Osteocyte (in vitro differentiated cells): ENCODE data around the gene GLRX2. TPM values are rescaled to one million over a fixed set of nuclear protein-coding genes. Genes with fewer than 3 reads are reported as not detected.
"Not testable (repeated sequence)": the region's sequence is repeated elsewhere in the genome, so short reads cannot be mapped to it uniquely, and the experiment has no call there.

ENCODE experiments used
- DNase-seq: peaks from one replicate; pipeline ENCODE4 v3.0.0; 2021; ENCODE audit warnings: mixed read lengths; ENCODE audit not compliant: unreplicated experiment; ENCODE audit errors: extremely low spot score
- H3K27ac Mint-ChIP-seq: one replicate; pipeline ENCODE4 v1.8.0; 2021; ENCODE audit warnings: mild to moderate bottlenecking, mixed read lengths; ENCODE audit not compliant: unreplicated experiment
- H3K27me3 Mint-ChIP-seq: one replicate; pipeline ENCODE4 v1.8.0; 2021; ENCODE audit warnings: mixed read lengths; ENCODE audit not compliant: unreplicated experiment
- H3K36me3 Mint-ChIP-seq: one replicate; pipeline ENCODE4 v1.8.0; 2021; ENCODE audit warnings: mixed read lengths; ENCODE audit not compliant: unreplicated experiment
- H3K4me1 Mint-ChIP-seq: one replicate; pipeline ENCODE4 v1.8.0; 2021; ENCODE audit warnings: mixed read lengths; ENCODE audit not compliant: unreplicated experiment
- H3K4me3 Mint-ChIP-seq: one replicate; pipeline ENCODE4 v1.8.0; 2021; ENCODE audit warnings: mild to moderate bottlenecking, moderate library complexity, mixed read lengths; ENCODE audit not compliant: unreplicated experiment
- H3K9me3 Mint-ChIP-seq: one replicate; pipeline ENCODE4 v1.8.0; 2021; ENCODE audit warnings: mixed read lengths; ENCODE audit not compliant: unreplicated experiment
- CTCF ChIP-seq: fragments of 200-600 bp; sonication (generic); IDR thresholded peaks from 2 replicates; pipeline ENCODE4 v1.5.0; 2021; ENCODE audit warnings: antibody characterized with exemption, mild to moderate bottlenecking, moderate library complexity
- total RNA-seq: library from RNA; stranded (reverse); gene quantifications from 2 replicates; pipeline ENCODE4 v1.2.1, GENCODE V29; 2021

The GLRX2 gene
- total RNA-seq, 1 donor from 2014 or later, result 24.3 TPM

GRCh38 chr1:193118194-193118593 is 13.0 kb upstream of the GLRX2 start:
- no peak for DNase-seq
- no peaks in the 10 kb centered on the region for H3K27me3 Mint-ChIP-seq
- no peak overlapping the region for H3K27ac Mint-ChIP-seq
- H3K36me3 Mint-ChIP-seq, result peaks cover 3% of the 10 kb centered on the region
- TF ChIP-seq CTCF, result no peak
- no peaks in the 10 kb centered on the region for H3K9me3 Mint-ChIP-seq
- H3K4me1 Mint-ChIP-seq, result peaks cover 26% of the 10 kb centered on the region
- no peak overlapping the region for H3K4me3 Mint-ChIP-seq

GRCh38 chr1:193117167-193117566 is 12.0 kb upstream of the GLRX2 start:
- H3K36me3 Mint-ChIP-seq, DNase-seq, H3K4me3 Mint-ChIP-seq, H3K27me3 Mint-ChIP-seq, H3K27ac Mint-ChIP-seq, H3K9me3 Mint-ChIP-seq: not testable (repeated sequence)
- H3K4me1 Mint-ChIP-seq, result peaks cover 21% of the 10 kb centered on the region

GRCh38 chr1:193115629-193116227 is 10.5 kb upstream of the GLRX2 start:
- Mint-ChIP-seq H3K4me3 (no peak overlapping the region), H3K4me1 (peaks cover 31% of the 10 kb centered on the region), H3K27ac (peak overlapping the region; percentile 75), H3K9me3 (no peaks in the 10 kb centered on the region), H3K36me3 (no peaks in the 10 kb centered on the region), H3K27me3 (no peaks in the 10 kb centered on the region)
- TF ChIP-seq CTCF, result no peak
- DNase-seq, result no peak

- no peak for TF ChIP-seq CTCF
- Mint-ChIP-seq H3K4me3 (no peak overlapping the region), H3K27ac (no peak overlapping the region), H3K9me3 (no peaks in the 10 kb centered on the region), H3K4me1 (peaks cover 35% of the 10 kb centered on the region), H3K36me3 (no peaks in the 10 kb centered on the region), H3K27me3 (no peaks in the 10 kb centered on the region)
- DNase-seq, result no peak
These were observed 9.4 kb upstream of the GLRX2 start for GRCh38 chr1:193114485-193115095.

- Mint-ChIP-seq H3K27me3 (no peaks in the 10 kb centered on the region), H3K36me3 (no peaks in the 10 kb centered on the region), H3K9me3 (no peaks in the 10 kb centered on the region), H3K27ac (peak overlapping the region; percentile 21), H3K4me3 (no peak overlapping the region), H3K4me1 (peaks cover 35% of the 10 kb centered on the region)
- no peak for DNase-seq
- no peak for TF ChIP-seq CTCF
These were observed 8.7 kb upstream of the GLRX2 start for GRCh38 chr1:193113992-193114332.
